A673 (cell line): ENCODE measurements around the gene CELF4. TPM values are rescaled to one million over a fixed set of nuclear protein-coding genes. Genes with fewer than 3 reads are reported as not detected.
"Not testable (repeated sequence)": the region's sequence is repeated elsewhere in the genome, so short reads cannot be mapped to it uniquely, and the experiment has no call there.

Experiments used
- BruUV-seq: library from RNA; stranded (reverse); fragments of 400-500 nt; replicated peaks from 2 replicates; lab custom pipeline; 2021; lab: Mats Ljungman, UMichigan
- CTCF ChIA-PET: fragments of 300-600 bp; sonication (Branson Sonifier 250); formaldehyde crosslinking; loops from one replicate; lab custom pipeline; 2022; ENCODE audit warnings: antibody characterized with exemption; lab: Charles Lee
- POLR2A ChIA-PET: fragments of 300-600 bp; sonication (Branson Sonifier 250); formaldehyde crosslinking; loops from one replicate; lab custom pipeline; 2022; ENCODE audit warnings: antibody characterized with exemption; ENCODE audit not compliant: low non-redundant PET; lab: Charles Lee
- DNase-seq: peaks from one replicate; pipeline ENCODE4 v3.0.0-alpha.2; 2015; ENCODE audit warnings: low spot score
- H3K27ac ChIP-seq: fragments of 200-600 bp; sonication (generic); 2 replicates; pipeline ENCODE4 v1.5.1; 2016; ENCODE audit warnings: mixed run types, low read depth, mild to moderate bottlenecking, mixed read lengths, antibody characterized with exemption, low read length; ENCODE audit not compliant: poor library complexity, severe bottlenecking
- H3K27me3 ChIP-seq: fragments of 200-600 bp; sonication (generic); replicated peaks from 2 replicates; pipeline ENCODE4 v1.6.1; 2017; ENCODE audit warnings: mixed run types, low read depth, mild to moderate bottlenecking, mixed read lengths, antibody characterized with exemption, low read length; ENCODE audit not compliant: insufficient read depth, poor library complexity
- H3K36me3 ChIP-seq: fragments of 200-600 bp; sonication (generic); 2 replicates; pipeline ENCODE4 v1.6.1; 2016; ENCODE audit warnings: mixed run types, mild to moderate bottlenecking, mixed read lengths, antibody characterized with exemption, low read length; ENCODE audit not compliant: insufficient read depth, poor library complexity, severe bottlenecking
- H3K4me1 ChIP-seq: fragments of 200-600 bp; sonication (generic); 2 replicates; pipeline ENCODE4 v1.6.1; 2017; ENCODE audit warnings: mixed run types, mild to moderate bottlenecking, mixed read lengths, antibody characterized with exemption, low read length; ENCODE audit not compliant: insufficient read depth, poor library complexity, severe bottlenecking
- H3K4me3 ChIP-seq: fragments of 200-600 bp; sonication (generic); 2 replicates; pipeline ENCODE4 v1.5.1; 2016; ENCODE audit warnings: low read depth, mixed run types, mild to moderate bottlenecking, mixed read lengths, low read length; ENCODE audit not compliant: poor library complexity, severe bottlenecking
- H3K9me3 ChIP-seq: fragments of 200-600 bp; sonication (generic); 2 replicates; pipeline ENCODE4 v1.6.1; 2016; ENCODE audit warnings: mixed run types, low read depth, mild to moderate bottlenecking, mixed read lengths, antibody characterized with exemption, low read length; ENCODE audit not compliant: poor library complexity, severe bottlenecking
- CTCF ChIP-seq: fragments of 300-800, 200-600 bp; sonication (generic); conservative IDR thresholded peaks from 2 replicates; pipeline ENCODE4 v1.5.1; 2017; ENCODE audit warnings: low read depth, mild to moderate bottlenecking, antibody characterized with exemption, low read length, moderate library complexity, mixed read lengths
- EZH2 ChIP-seq: fragments of 200-600 bp; sonication (generic); IDR thresholded peaks from 2 replicates; pipeline ENCODE4 v1.6.1; 2017; ENCODE audit warnings: borderline replicate concordance, low read depth, mild to moderate bottlenecking, mixed read lengths, antibody characterized with exemption, low read length; ENCODE audit not compliant: poor library complexity, severe bottlenecking
- intact Hi-C: fragments of 100-400 bp; cut with micrococcal nuclease; formaldehyde crosslinking; loops from one replicate; pipeline ENCODE4 v1.10.0; 2022; ENCODE audit not compliant: unreplicated experiment
- total RNA-seq: library from RNA; stranded (reverse); gene quantifications from 2 replicates; pipeline ENCODE4 v1.2.3, GENCODE V29; 2021

Gene CELF4
- total RNA-seq, 1 experiment from 2014 or later: not detected

- Histone ChIP-seq H3K4me1 (no peaks in the 10 kb centered on the region), H3K9me3 (no peaks in the 10 kb centered on the region), H3K4me3 (no peak overlapping the region), H3K27ac (no peak overlapping the region), H3K36me3 (no peaks in the 10 kb centered on the region), H3K27me3 (peaks cover 46% of the 10 kb centered on the region)
- no TSS peak for BruUV-seq
- POLR2A ChIA-PET: no interaction called here
- CTCF ChIA-PET: interaction anchor here (0.6 kb wide), 1 partner anchor 17 kb away, joined by 3 read pairs; no protein-coding TSS in a partner anchor
- no peak for DNase-seq
- TF ChIP-seq CTCF: no peak
- no peak for TF ChIP-seq EZH2
- intact Hi-C loops: no loop called here
Observed at GRCh38 chr18:37467002-37467662, 98.5 kb downstream of the CELF4 start.

GRCh38 chr18:37465958-37466357, 99.6 kb downstream of the CELF4 start:
- BruUV-seq: no TSS peak

GRCh38 chr18:37464257-37464656, 101.3 kb downstream of the CELF4 start:
- DNase-seq: no peak
- CTCF ChIA-PET: no interaction called here
- no TSS peak for BruUV-seq

More at GRCh38 chr18:37465958-37466357, 99.6 kb downstream of the CELF4 start:
- POLR2A ChIA-PET: no interaction called here
- TF ChIP-seq CTCF: no peak
- no peak for TF ChIP-seq EZH2
- Histone ChIP-seq H3K9me3 (no peaks in the 10 kb centered on the region), H3K4me1 (no peaks in the 10 kb centered on the region), H3K4me3 (no peak overlapping the region), H3K27ac (no peak overlapping the region), H3K27me3 (peaks cover 34% of the 10 kb centered on the region), H3K36me3 (no peaks in the 10 kb centered on the region)
- CTCF ChIA-PET: no interaction called here
- intact Hi-C loops: no loop called here
- DNase-seq: no peak

GRCh38 chr18:37461329-37461728, 104.3 kb downstream of the CELF4 start:
- H3K4me1 ChIP-seq, H3K4me3 ChIP-seq, H3K27ac ChIP-seq, DNase-seq, H3K36me3 ChIP-seq, intact Hi-C loops, H3K9me3 ChIP-seq, BruUV-seq, POLR2A ChIA-PET, CTCF ChIA-PET: not testable (repeated sequence)
- H3K27me3 ChIP-seq: peaks cover 36% of the 10 kb centered on the region

More at GRCh38 chr18:37464257-37464656, 101.3 kb downstream of the CELF4 start:
- Histone ChIP-seq H3K27me3 (peaks cover 34% of the 10 kb centered on the region), H3K9me3 (no peaks in the 10 kb centered on the region), H3K4me3 (no peak overlapping the region), H3K27ac (no peak overlapping the region), H3K36me3 (no peaks in the 10 kb centered on the region), H3K4me1 (no peaks in the 10 kb centered on the region)
- TF ChIP-seq CTCF (no peak), EZH2 (no peak)
- POLR2A ChIA-PET: no interaction called here
- intact Hi-C loops: no loop called here
